SK-N-SH treated with all-trans-retinoic acid at 6 μM for 48 hours (cell line): ENCODE data around the gene EAF2.

ENCODE experiments used
- BACH2 ChIP-seq: fragments of 250-450 bp; sonication (Bioruptor Pico); IDR thresholded peaks from 2 replicates; pipeline ENCODE4 v1.9.0; 2021; ENCODE audit warnings: mild to moderate bottlenecking, borderline replicate concordance
- CSDC2 ChIP-seq: fragments of 250-450 bp; sonication (Bioruptor Pico); IDR thresholded peaks from 2 replicates; pipeline ENCODE4 v1.5.0; 2020; ENCODE audit warnings: mild to moderate bottlenecking, moderate library complexity
- ESRRG ChIP-seq: fragments of 250-450 bp; sonication (Bioruptor Pico); IDR thresholded peaks from 2 replicates; pipeline ENCODE4 v1.6.1; 2021; ENCODE audit warnings: mild to moderate bottlenecking
- OSR1 ChIP-seq: fragments of 250-450 bp; sonication (Bioruptor Pico); IDR thresholded peaks from 2 replicates; pipeline ENCODE4 v1.8.0; 2022; ENCODE audit warnings: moderate library complexity, mild to moderate bottlenecking, inconsistent platforms
- PATZ1 ChIP-seq: fragments of 250-450 bp; sonication (Bioruptor Pico); IDR thresholded peaks from 2 replicates; pipeline ENCODE4 v1.8.0; 2020; ENCODE audit warnings: mild to moderate bottlenecking, moderate library complexity, borderline replicate concordance
- POU6F1 ChIP-seq: fragments of 250-450 bp; sonication (Bioruptor Pico); IDR thresholded peaks from 2 replicates; pipeline ENCODE4 v1.8.0; 2021; ENCODE audit warnings: low read depth, mild to moderate bottlenecking, moderate library complexity, borderline replicate concordance
- TCF4 ChIP-seq: fragments of 250-450 bp; sonication (Bioruptor Pico); IDR thresholded peaks from 2 replicates; pipeline ENCODE4 v1.8.0; 2021; ENCODE audit warnings: mild to moderate bottlenecking, moderate library complexity, borderline replicate concordance
- TOX ChIP-seq: fragments of 250-450 bp; sonication (Bioruptor Pico); IDR thresholded peaks from 2 replicates; pipeline ENCODE4 v1.8.0; 2021; ENCODE audit warnings: mild to moderate bottlenecking, moderate library complexity, borderline replicate concordance
- ZFP3 ChIP-seq: fragments of 250-450 bp; sonication (Bioruptor Pico); IDR thresholded peaks from 2 replicates; pipeline ENCODE4 v1.5.0; 2020; ENCODE audit warnings: mild to moderate bottlenecking, moderate library complexity
- ZFP30 ChIP-seq: fragments of 450-650 bp; formaldehyde crosslinking; IDR thresholded peaks from 2 replicates; pipeline ENCODE4 v1.5.0; 2022; ENCODE audit warnings: mild to moderate bottlenecking, moderate library complexity
- ZNF565 ChIP-seq: fragments of 450-650 bp; formaldehyde crosslinking; conservative IDR thresholded peaks from 2 replicates; pipeline ENCODE4 v1.5.0; 2020; ENCODE audit warnings: low read depth, mild to moderate bottlenecking, moderate library complexity
- ZNF70 ChIP-seq: fragments of 450-650 bp; formaldehyde crosslinking; IDR thresholded peaks from 2 replicates; pipeline ENCODE4 v1.5.0; 2020; ENCODE audit warnings: mild to moderate bottlenecking, moderate library complexity

DNA sequence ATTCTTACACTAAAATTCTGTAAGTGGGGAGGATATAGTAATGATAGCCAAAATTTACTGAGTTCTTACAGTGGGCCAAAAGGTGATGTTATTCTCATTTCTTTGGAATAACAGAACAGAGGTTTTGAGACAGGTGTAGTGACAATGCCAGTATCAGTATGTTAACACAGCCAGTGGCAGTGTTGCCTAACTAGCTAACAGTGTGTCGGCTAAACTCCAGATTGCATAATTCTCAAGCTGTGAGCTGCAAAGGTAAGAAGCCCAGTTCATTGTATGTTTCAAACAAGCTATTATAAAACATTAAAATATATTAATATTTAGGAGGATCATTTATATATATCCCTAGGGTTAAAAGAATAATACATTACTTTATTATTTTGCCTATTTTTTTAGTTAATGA lies 60.1 kb downstream of the EAF2 start:
- no peak for TF ChIP-seq CSDC2
- no peak for TF ChIP-seq TOX
- TF ChIP-seq OSR1 (CRISPR knock-in tag): no peak
- TF ChIP-seq ZFP30: no peak
- no peak for TF ChIP-seq ZNF70
- no peak for TF ChIP-seq ZFP3 (CRISPR knock-in tag)
- no peak for TF ChIP-seq POU6F1 (CRISPR knock-in tag)
- no peak for TF ChIP-seq BACH2 (CRISPR knock-in tag)
- TF ChIP-seq TCF4 (CRISPR knock-in tag): no peak
- TF ChIP-seq ZNF565 (CRISPR knock-in tag): no peak
- TF ChIP-seq ESRRG (CRISPR knock-in tag): no peak
- no peak for TF ChIP-seq PATZ1 (CRISPR knock-in tag)
